ENCODE data around the gene FAF1.
A peak's percentile ranks its signal among the peaks of the same experiment; 100 is the strongest.
"Not testable (repeated sequence)": the region's sequence is repeated elsewhere in the genome, so short reads cannot be mapped to it uniquely, and the experiment has no call there.

FAF1 gene

GRCh38 chr1:50913954-50914353 is 46.1 kb downstream of the FAF1 start:
- no peak overlapping the region for H3K4me3 Mint-ChIP-seq
- no peaks in the 10 kb centered on the region for H3K27me3 Mint-ChIP-seq
- H3K4me1 Mint-ChIP-seq, result peaks cover 27% of the 10 kb centered on the region
- no peaks in the 10 kb centered on the region for H3K36me3 Mint-ChIP-seq (ENCODE audit: insufficient read depth)
- H3K9me3 Mint-ChIP-seq, result no peaks in the 10 kb centered on the region
- ATAC-seq (replicated peaks; ENCODE audit: extremely low read depth, poor library complexity, severe bottlenecking) (no peak), DNase-seq (ENCODE audit: low spot score in 2 of 2) (no peak)
- no peak overlapping the region for H3K27ac Mint-ChIP-seq (ENCODE audit: low read depth)

GRCh38 chr1:50910356-50910755 is 49.7 kb downstream of the FAF1 start:
- peaks cover 40% of the 10 kb centered on the region for H3K4me1 Mint-ChIP-seq
- not testable (repeated sequence) for H3K27me3 Mint-ChIP-seq; H3K27ac Mint-ChIP-seq (ENCODE audit: low read depth); ATAC-seq (replicated peaks; ENCODE audit: extremely low read depth, poor library complexity, severe bottlenecking); H3K9me3 Mint-ChIP-seq; H3K4me3 Mint-ChIP-seq; H3K36me3 Mint-ChIP-seq (ENCODE audit: insufficient read depth); DNase-seq (ENCODE audit: low spot score in 2 of 2)

GRCh38 chr1:50907610-50908009 is 52.5 kb downstream of the FAF1 start:
- not testable (repeated sequence) for DNase-seq (ENCODE audit: low spot score in 2 of 2); H3K9me3 Mint-ChIP-seq; ATAC-seq (replicated peaks; ENCODE audit: extremely low read depth, poor library complexity, severe bottlenecking); H3K27me3 Mint-ChIP-seq; H3K36me3 Mint-ChIP-seq (ENCODE audit: insufficient read depth); H3K27ac Mint-ChIP-seq (ENCODE audit: low read depth); H3K4me3 Mint-ChIP-seq
- peaks cover 43% of the 10 kb centered on the region for H3K4me1 Mint-ChIP-seq

GRCh38 chr1:50906050-50906449 is 54.0 kb downstream of the FAF1 start:
- not testable (repeated sequence) for H3K27ac Mint-ChIP-seq (ENCODE audit: low read depth); H3K36me3 Mint-ChIP-seq (ENCODE audit: insufficient read depth); DNase-seq (ENCODE audit: low spot score in 2 of 2); H3K4me3 Mint-ChIP-seq; H3K9me3 Mint-ChIP-seq; H3K27me3 Mint-ChIP-seq; ATAC-seq (replicated peaks; ENCODE audit: extremely low read depth, poor library complexity, severe bottlenecking)
- peaks cover 43% of the 10 kb centered on the region for H3K4me1 Mint-ChIP-seq

- peak overlapping the region; percentile 32 for H3K27ac Mint-ChIP-seq (ENCODE audit: low read depth)
- H3K36me3 Mint-ChIP-seq (ENCODE audit: insufficient read depth), result no peaks in the 10 kb centered on the region
- H3K4me1 Mint-ChIP-seq, result peaks cover 34% of the 10 kb centered on the region
- H3K4me3 Mint-ChIP-seq, result no peak overlapping the region
- DNase-seq (ENCODE audit: low spot score in 2 of 2) (no peak), ATAC-seq (replicated peaks; ENCODE audit: extremely low read depth, poor library complexity, severe bottlenecking) (no peak)
- H3K9me3 Mint-ChIP-seq, result no peaks in the 10 kb centered on the region
- no peaks in the 10 kb centered on the region for H3K27me3 Mint-ChIP-seq
These were observed 57.6 kb downstream of the FAF1 start for GRCh38 chr1:50902419-50902818.

- Mint-ChIP-seq H3K4me3 (no peak overlapping the region), H3K4me1 (peaks cover 34% of the 10 kb centered on the region), H3K27me3 (no peaks in the 10 kb centered on the region), H3K9me3 (no peaks in the 10 kb centered on the region), H3K27ac (ENCODE audit: low read depth) (no peak overlapping the region), H3K36me3 (ENCODE audit: insufficient read depth) (no peaks in the 10 kb centered on the region)
- no peak for ATAC-seq (replicated peaks; ENCODE audit: extremely low read depth, poor library complexity, severe bottlenecking)
- DNase-seq (ENCODE audit: low spot score in 2 of 2), result no peak
These were observed 58.2 kb downstream of the FAF1 start for GRCh38 chr1:50901872-50902271.

- DNase-seq (ENCODE audit: low spot score in 2 of 2) (no peak), ATAC-seq (replicated peaks; ENCODE audit: extremely low read depth, poor library complexity, severe bottlenecking) (no peak)
- H3K9me3 Mint-ChIP-seq, result no peaks in the 10 kb centered on the region
- H3K4me3 Mint-ChIP-seq, result no peak overlapping the region
- H3K36me3 Mint-ChIP-seq (ENCODE audit: insufficient read depth), result peaks cover 2% of the 10 kb centered on the region
- no peak overlapping the region for H3K27ac Mint-ChIP-seq (ENCODE audit: low read depth)
- H3K4me1 Mint-ChIP-seq, result peaks cover 36% of the 10 kb centered on the region
- no peaks in the 10 kb centered on the region for H3K27me3 Mint-ChIP-seq
These were observed 61.3 kb downstream of the FAF1 start for GRCh38 chr1:50898773-50899172.

GRCh38 chr1:50894340-50894739 is 65.7 kb downstream of the FAF1 start:
- H3K27me3 Mint-ChIP-seq, result no peaks in the 10 kb centered on the region
- DNase-seq (ENCODE audit: low spot score in 2 of 2), result no peak
- peaks cover 5% of the 10 kb centered on the region for H3K9me3 Mint-ChIP-seq
- peaks cover 45% of the 10 kb centered on the region for H3K4me1 Mint-ChIP-seq
- H3K27ac Mint-ChIP-seq (ENCODE audit: low read depth), result no peak overlapping the region
- H3K36me3 Mint-ChIP-seq (ENCODE audit: insufficient read depth), result peaks cover 5% of the 10 kb centered on the region
- no peak for ATAC-seq (replicated peaks; ENCODE audit: extremely low read depth, poor library complexity, severe bottlenecking)
- no peak overlapping the region for H3K4me3 Mint-ChIP-seq

GRCh38 chr1:50893466-50893865 is 66.6 kb downstream of the FAF1 start:
- no peak overlapping the region for H3K4me3 Mint-ChIP-seq
- H3K9me3 Mint-ChIP-seq, result peaks cover 5% of the 10 kb centered on the region
- no peaks in the 10 kb centered on the region for H3K27me3 Mint-ChIP-seq
- H3K36me3 Mint-ChIP-seq (ENCODE audit: insufficient read depth), result peaks cover 5% of the 10 kb centered on the region
- H3K27ac Mint-ChIP-seq (ENCODE audit: low read depth), result no peak overlapping the region
- ATAC-seq (replicated peaks; ENCODE audit: extremely low read depth, poor library complexity, severe bottlenecking), result no peak
- peaks cover 39% of the 10 kb centered on the region for H3K4me1 Mint-ChIP-seq
- no peak for DNase-seq (ENCODE audit: low spot score in 2 of 2)

GRCh38 chr1:50887555-50887954 is 72.5 kb downstream of the FAF1 start:
- not testable (repeated sequence) for H3K27ac Mint-ChIP-seq (ENCODE audit: low read depth); H3K4me3 Mint-ChIP-seq; H3K36me3 Mint-ChIP-seq (ENCODE audit: insufficient read depth); H3K27me3 Mint-ChIP-seq; DNase-seq (ENCODE audit: low spot score in 2 of 2); H3K9me3 Mint-ChIP-seq; ATAC-seq (replicated peaks; ENCODE audit: extremely low read depth, poor library complexity, severe bottlenecking)
- peaks cover 12% of the 10 kb centered on the region for H3K4me1 Mint-ChIP-seq

GRCh38 chr1:50880373-50880772 is 79.7 kb downstream of the FAF1 start:
- H3K36me3 Mint-ChIP-seq (ENCODE audit: insufficient read depth), result peaks cover 4% of the 10 kb centered on the region
- H3K27ac Mint-ChIP-seq (ENCODE audit: low read depth), result no peak overlapping the region
- no peak for DNase-seq (ENCODE audit: low spot score in 2 of 2)
- no peak overlapping the region for H3K4me3 Mint-ChIP-seq
- no peaks in the 10 kb centered on the region for H3K27me3 Mint-ChIP-seq
- no peak for ATAC-seq (replicated peaks; ENCODE audit: extremely low read depth, poor library complexity, severe bottlenecking)
- H3K9me3 Mint-ChIP-seq, result no peaks in the 10 kb centered on the region
- H3K4me1 Mint-ChIP-seq, result peaks cover 7% of the 10 kb centered on the region

GRCh38 chr1:50879137-50879536 is 80.9 kb downstream of the FAF1 start:
- peaks cover 4% of the 10 kb centered on the region for H3K36me3 Mint-ChIP-seq (ENCODE audit: insufficient read depth)
- peaks cover 7% of the 10 kb centered on the region for H3K4me1 Mint-ChIP-seq

GRCh38 chr1:50878434-50878833 is 81.6 kb downstream of the FAF1 start:
- Mint-ChIP-seq H3K27ac (ENCODE audit: low read depth) (peak overlapping the region; percentile 61), H3K27me3 (no peaks in the 10 kb centered on the region), H3K4me3 (no peak overlapping the region), H3K9me3 (no peaks in the 10 kb centered on the region), H3K4me1 (peaks cover 8% of the 10 kb centered on the region), H3K36me3 (ENCODE audit: insufficient read depth) (peaks cover 4% of the 10 kb centered on the region)
- ATAC-seq (replicated peaks; ENCODE audit: extremely low read depth, poor library complexity, severe bottlenecking) (no peak), DNase-seq (ENCODE audit: low spot score in 2 of 2) (no peak)

More at GRCh38 chr1:50879137-50879536, 80.9 kb downstream of the FAF1 start:
- H3K27me3 Mint-ChIP-seq, result no peaks in the 10 kb centered on the region
- ATAC-seq (replicated peaks; ENCODE audit: extremely low read depth, poor library complexity, severe bottlenecking), result no peak
- no peaks in the 10 kb centered on the region for H3K9me3 Mint-ChIP-seq
- H3K27ac Mint-ChIP-seq (ENCODE audit: low read depth), result no peak overlapping the region
- H3K4me3 Mint-ChIP-seq, result no peak overlapping the region
- DNase-seq (ENCODE audit: low spot score in 2 of 2), result no peak

- Mint-ChIP-seq H3K4me3 (no peak overlapping the region), H3K9me3 (no peaks in the 10 kb centered on the region), H3K36me3 (ENCODE audit: insufficient read depth) (peaks cover 6% of the 10 kb centered on the region), H3K27ac (ENCODE audit: low read depth) (peak overlapping the region; percentile 61), H3K4me1 (peaks cover 8% of the 10 kb centered on the region), H3K27me3 (no peaks in the 10 kb centered on the region)
- ATAC-seq (replicated peaks; ENCODE audit: extremely low read depth, poor library complexity, severe bottlenecking), result no peak
- DNase-seq (ENCODE audit: low spot score in 2 of 2), result no peak
These were observed 82.4 kb downstream of the FAF1 start for GRCh38 chr1:50877641-50878040.
